Trophoblast cell (in vitro differentiated cells and primary cell): ENCODE measurements around the gene EFNA4. TPM values are rescaled to one million over a fixed set of nuclear protein-coding genes. Genes with fewer than 3 reads are reported as not detected.

Experiments used
- DNase-seq, 2 donors: peaks; one replicate each; pipeline ENCODE4 v3.0.0-alpha.2; 2016
- H2AFZ ChIP-seq: 2 replicates; pipeline ENCODE4 v1.6.1; 2013; ENCODE audit warnings: low read length, moderate library complexity, mild to moderate bottlenecking; ENCODE audit not compliant: insufficient read depth, poor library complexity
- H2AK5ac ChIP-seq: 2 replicates; pipeline ENCODE4 v1.6.1; 2013; ENCODE audit warnings: mild to moderate bottlenecking, low read length
- H2BK120ac ChIP-seq: 2 replicates; pipeline ENCODE4 v1.6.1; 2013; ENCODE audit warnings: low read length, mild to moderate bottlenecking, moderate library complexity; ENCODE audit not compliant: insufficient read depth, poor library complexity
- H2BK12ac ChIP-seq: 2 replicates; pipeline ENCODE4 v1.6.1; 2013; ENCODE audit warnings: mild to moderate bottlenecking, low read length, moderate library complexity
- H2BK5ac ChIP-seq: 2 replicates; pipeline ENCODE4 v1.6.1; 2013; ENCODE audit warnings: low read length, low read depth, moderate library complexity, mild to moderate bottlenecking; ENCODE audit not compliant: poor library complexity
- H3K14ac ChIP-seq: 2 replicates; pipeline ENCODE4 v1.6.1; 2013; ENCODE audit warnings: mild to moderate bottlenecking, low read length
- H3K18ac ChIP-seq: 2 replicates; pipeline ENCODE4 v1.6.1; 2013; ENCODE audit warnings: mild to moderate bottlenecking, low read length
- H3K23ac ChIP-seq: 2 replicates; pipeline ENCODE4 v1.6.1; 2013; ENCODE audit warnings: low read length
- H3K27ac ChIP-seq: 2 replicates; pipeline ENCODE4 v1.5.1; 2013; ENCODE audit warnings: low read depth, mild to moderate bottlenecking, inconsistent platforms, low read length, moderate library complexity
- H3K27me3 ChIP-seq: 2 replicates; pipeline ENCODE4 v1.6.1; 2013; ENCODE audit warnings: inconsistent platforms, mild to moderate bottlenecking, low read length, moderate library complexity; ENCODE audit not compliant: insufficient read depth
- H3K36me3 ChIP-seq, 2 experiments: 1 replicate in 1 of 2; 2 replicates in 1 of 2; pipeline ENCODE4 v1.6.1; 2013; ENCODE audit warnings: low read length in 2 of 2, mild to moderate bottlenecking in 2 of 2, moderate library complexity in 1 of 2; ENCODE audit not compliant: insufficient read depth in 2 of 2, control insufficient read depth in 1 of 2
- H3K4ac ChIP-seq: 2 replicates; pipeline ENCODE4 v1.6.1; 2013; ENCODE audit warnings: low read depth, mild to moderate bottlenecking, low read length, moderate library complexity
- H3K4me1 ChIP-seq, 2 experiments: 1 replicate in 1 of 2; 2 replicates in 1 of 2; pipeline ENCODE4 v1.6.1; 2013; ENCODE audit warnings: low read length in 2 of 2, mild to moderate bottlenecking in 2 of 2, moderate library complexity in 1 of 2; ENCODE audit not compliant: insufficient read depth in 2 of 2, control insufficient read depth in 1 of 2
- H3K4me2 ChIP-seq: 2 replicates; pipeline ENCODE4 v1.6.1; 2013; ENCODE audit warnings: inconsistent platforms, mild to moderate bottlenecking, low read length, moderate library complexity
- H3K4me3 ChIP-seq: 2 replicates; pipeline ENCODE4 v1.5.1; 2013; ENCODE audit warnings: mild to moderate bottlenecking, low read depth, low read length, inconsistent platforms
- H3K79me1 ChIP-seq: one replicate; pipeline ENCODE4 v1.6.1; 2013; ENCODE audit warnings: low read length
- H3K79me2 ChIP-seq: 2 replicates; pipeline ENCODE4 v1.6.1; 2013; ENCODE audit warnings: low read length, mild to moderate bottlenecking; ENCODE audit not compliant: control insufficient read depth, insufficient read depth, poor library complexity
- H3K9ac ChIP-seq: 2 replicates; pipeline ENCODE4 v1.6.1; 2013; ENCODE audit warnings: mild to moderate bottlenecking, low read length
- H3K9me3 ChIP-seq: 2 replicates; pipeline ENCODE4 v1.6.1; 2013; ENCODE audit warnings: low read depth, mild to moderate bottlenecking, control low read depth, inconsistent platforms, low read length; ENCODE audit not compliant: insufficient read depth
- H4K12ac ChIP-seq: 2 replicates; pipeline ENCODE4 v1.6.1; 2013; ENCODE audit warnings: low read depth, mild to moderate bottlenecking, low read length, moderate library complexity
- H4K8ac ChIP-seq: 2 replicates; pipeline ENCODE4 v1.6.1; 2013; ENCODE audit warnings: low read depth, mild to moderate bottlenecking, low read length, moderate library complexity
- H4K91ac ChIP-seq: one replicate; pipeline ENCODE4 v1.6.1; 2013; ENCODE audit warnings: low read depth, mild to moderate bottlenecking, low read length, moderate library complexity
- WGBS: extraction: QIAGEN DNeasy Blood & Tissue Kit; methylation state at CpG from one replicate; pipeline ENCODE4 v1.1.7; 2013; ENCODE audit warnings: missing lambda C conversion rate; ENCODE audit not compliant: insufficient read length, insufficient coverage; ENCODE audit errors: extremely low coverage; 5-methylcytosine and 5-hydroxymethylcytosine counted together
- polyA plus RNA-seq: library from polyadenylated mRNA; stranded (reverse); fragments of 200-250 nt; gene quantifications from 2 replicates; pipeline ENCODE4 v1.2.3, GENCODE V29; 2013

Gene EFNA4, protein sequence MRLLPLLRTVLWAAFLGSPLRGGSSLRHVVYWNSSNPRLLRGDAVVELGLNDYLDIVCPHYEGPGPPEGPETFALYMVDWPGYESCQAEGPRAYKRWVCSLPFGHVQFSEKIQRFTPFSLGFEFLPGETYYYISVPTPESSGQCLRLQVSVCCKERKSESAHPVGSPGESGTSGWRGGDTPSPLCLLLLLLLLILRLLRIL
- 16.4 and 16.6 TPM in 2 replicates for polyA plus RNA-seq

DNA sequence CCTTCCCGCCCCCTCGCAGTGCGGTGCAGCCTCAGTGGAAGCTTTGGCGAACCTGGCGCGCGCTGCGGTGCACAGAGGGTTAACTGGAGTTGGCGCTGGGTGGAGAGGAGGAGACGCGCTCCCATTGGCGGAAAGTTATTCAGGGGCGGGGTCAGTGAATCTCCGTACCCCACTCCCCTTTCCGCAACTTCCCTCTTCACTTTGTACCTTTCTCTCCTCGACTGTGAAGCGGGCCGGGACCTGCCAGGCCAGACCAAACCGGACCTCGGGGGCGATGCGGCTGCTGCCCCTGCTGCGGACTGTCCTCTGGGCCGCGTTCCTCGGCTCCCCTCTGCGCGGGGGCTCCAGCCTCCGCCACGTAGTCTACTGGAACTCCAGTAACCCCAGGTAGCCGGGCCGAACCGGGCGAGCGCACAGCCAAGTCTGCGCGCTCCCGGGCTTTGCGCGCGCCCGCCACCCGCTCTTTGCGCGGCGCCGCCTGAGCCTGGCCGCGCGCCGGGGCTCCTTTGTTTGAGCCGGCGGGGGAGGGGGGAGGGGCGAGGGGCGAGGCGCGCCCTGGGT is at the start of gene EFNA4:
TSS of gene EFNA4 (plus strand) at position 191 of the 561 bp plus-strand sequence. CDS start at position 275, 84 bp downstream.
- Histone ChIP-seq H3K9me3 (no peaks in the 10 kb centered on the region), H3K4me3 (peak within 1 kb of the TSS; percentile 95), H4K8ac (peak within 1 kb of the TSS; percentile 90), H3K79me1 (peaks cover 6% of the 10 kb centered on the region), H2BK12ac (no peak within 1 kb of the TSS), H3K79me2 (peaks cover 5% of the 10 kb centered on the region), H3K4me2 (peak within 1 kb of the TSS; percentile 77), H3K36me3 (peaks cover 12 to 16% of the 10 kb centered on the region in 2 experiments), H3K4me1 (peaks cover 7 to 12% of the 10 kb centered on the region in 2 experiments), H4K12ac (peak within 1 kb of the TSS; percentile 80), H3K27me3 (no peaks in the 10 kb centered on the region), H2AK5ac (peak within 1 kb of the TSS; percentile 26), H3K9ac (peak within 1 kb of the TSS; percentile 90), H2BK120ac (peak within 1 kb of the TSS; percentile 75), H3K14ac (peak within 1 kb of the TSS; percentile 90), H3K27ac (peak within 1 kb of the TSS; percentile 84), H3K4ac (peak within 1 kb of the TSS; percentile 82), H4K91ac (peak within 1 kb of the TSS; percentile 82), H3K23ac (no peak within 1 kb of the TSS), H2BK5ac (peak within 1 kb of the TSS; percentile 85), H3K18ac (peak within 1 kb of the TSS; percentile 95), H2AFZ (peak within 1 kb of the TSS; percentile 82)
- DNase-seq = peak; percentile 67 to 85
- WGBS = no CpG with 5 or more reads among the region's 57 CpGs

DNA sequence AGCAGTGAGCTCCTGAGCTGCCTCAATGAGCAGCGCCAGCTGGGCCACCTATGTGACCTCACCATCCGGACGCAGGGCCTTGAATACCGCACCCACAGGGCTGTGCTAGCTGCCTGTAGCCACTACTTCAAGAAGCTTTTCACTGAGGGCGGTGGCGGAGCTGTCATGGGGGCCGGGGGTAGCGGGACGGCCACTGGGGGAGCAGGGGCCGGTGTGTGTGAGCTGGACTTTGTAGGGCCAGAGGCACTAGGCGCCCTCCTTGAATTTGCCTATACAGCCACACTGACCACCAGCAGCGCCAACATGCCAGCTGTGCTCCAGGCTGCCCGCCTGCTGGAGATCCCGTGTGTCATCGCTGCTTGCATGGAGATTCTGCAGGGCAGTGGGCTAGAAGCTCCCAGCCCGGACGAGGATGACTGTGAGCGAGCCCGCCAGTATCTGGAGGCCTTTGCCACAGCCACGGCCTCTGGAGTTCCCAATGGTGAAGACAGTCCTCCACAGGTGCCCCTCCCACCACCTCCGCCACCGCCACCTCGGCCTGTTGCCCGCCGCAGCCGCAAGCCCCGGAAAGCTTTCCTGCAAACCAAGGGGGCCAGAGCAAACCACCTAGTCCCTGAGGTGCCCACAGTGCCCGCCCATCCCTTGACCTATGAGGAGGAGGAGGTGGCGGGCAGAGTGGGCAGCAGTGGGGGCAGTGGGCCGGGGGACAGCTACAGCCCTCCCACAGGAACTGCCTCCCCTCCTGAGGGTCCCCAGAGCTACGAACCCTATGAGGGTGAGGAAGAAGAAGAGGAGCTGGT is 48.6 kb upstream of the EFNA4 start:
- Histone ChIP-seq H3K4me2 (no peak overlapping the region), H3K18ac (no peak overlapping the region), H2AK5ac (no peak overlapping the region), H4K12ac (no peak overlapping the region), H4K8ac (no peak overlapping the region), H3K79me2 (no peaks in the 10 kb centered on the region), H2BK120ac (no peak overlapping the region), H3K27me3 (no peaks in the 10 kb centered on the region), H3K14ac (no peak overlapping the region), H3K9me3 (peaks cover 1% of the 10 kb centered on the region), H3K4ac (no peak overlapping the region), H3K9ac (no peak overlapping the region), H2AFZ (no peak overlapping the region), H3K79me1 (peaks cover 15% of the 10 kb centered on the region), H3K36me3 (peaks cover 31 to 32% of the 10 kb centered on the region in 2 experiments), H3K23ac (no peak overlapping the region), H3K4me1 (peaks cover 22 to 25% of the 10 kb centered on the region in 2 experiments), H3K4me3 (no peak overlapping the region), H2BK5ac (no peak overlapping the region), H3K27ac (no peak overlapping the region), H2BK12ac (no peak overlapping the region), H4K91ac (no peak overlapping the region)
- no peak for DNase-seq
- no CpG with 5 or more reads among the region's 31 CpGs for WGBS

DNA sequence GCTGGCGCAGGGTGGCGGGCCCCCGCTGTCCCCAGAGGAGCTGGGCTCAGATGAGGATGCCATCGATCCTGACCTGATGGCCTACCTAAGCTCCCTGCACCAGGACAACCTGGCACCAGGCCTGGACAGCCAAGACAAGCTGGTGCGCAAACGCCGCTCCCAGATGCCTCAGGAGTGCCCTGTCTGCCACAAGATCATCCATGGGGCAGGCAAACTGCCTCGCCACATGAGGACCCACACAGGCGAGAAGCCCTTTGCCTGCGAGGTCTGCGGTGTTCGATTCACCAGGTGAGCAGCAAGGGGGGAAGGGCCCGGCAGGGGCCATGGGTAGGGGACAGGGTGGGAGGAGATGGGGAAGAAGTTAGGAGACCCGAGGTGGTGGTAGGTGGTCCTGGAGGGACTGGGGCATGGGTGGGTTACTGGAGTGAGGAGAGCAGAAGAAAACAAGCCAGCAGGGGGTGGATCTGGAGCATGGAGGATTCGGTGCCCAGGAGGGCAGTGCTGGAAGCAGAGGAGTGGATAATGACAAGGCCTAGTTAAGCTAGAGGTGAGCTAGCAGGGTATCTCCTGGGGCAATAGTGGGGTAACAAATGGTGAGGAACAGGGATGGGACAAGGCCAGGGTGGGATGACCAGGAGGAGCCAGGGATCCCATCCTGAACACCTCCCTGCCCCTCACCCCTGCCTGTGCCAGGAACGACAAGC is 47.9 kb upstream of the EFNA4 start:
- Histone ChIP-seq H3K36me3 (peaks cover 31 to 32% of the 10 kb centered on the region in 2 experiments), H2BK5ac (no peak overlapping the region), H2AFZ (no peak overlapping the region), H3K4ac (no peak overlapping the region), H2AK5ac (no peak overlapping the region), H2BK120ac (no peak overlapping the region), H3K14ac (no peak overlapping the region), H4K12ac (peak overlapping the region; percentile 6), H3K23ac (no peak overlapping the region), H4K91ac (no peak overlapping the region), H3K18ac (no peak overlapping the region), H3K4me2 (no peak overlapping the region), H2BK12ac (peak overlapping the region; percentile 5), H4K8ac (no peak overlapping the region), H3K9ac (no peak overlapping the region), H3K4me1 (peaks cover 22 to 25% of the 10 kb centered on the region in 2 experiments), H3K27ac (no peak overlapping the region), H3K27me3 (no peaks in the 10 kb centered on the region), H3K79me2 (no peaks in the 10 kb centered on the region), H3K79me1 (peaks cover 15% of the 10 kb centered on the region), H3K4me3 (peak overlapping the region; percentile 20), H3K9me3 (peaks cover 1% of the 10 kb centered on the region)
- WGBS = no CpG with 5 or more reads among the region's 16 CpGs
- DNase-seq = no peak

DNA sequence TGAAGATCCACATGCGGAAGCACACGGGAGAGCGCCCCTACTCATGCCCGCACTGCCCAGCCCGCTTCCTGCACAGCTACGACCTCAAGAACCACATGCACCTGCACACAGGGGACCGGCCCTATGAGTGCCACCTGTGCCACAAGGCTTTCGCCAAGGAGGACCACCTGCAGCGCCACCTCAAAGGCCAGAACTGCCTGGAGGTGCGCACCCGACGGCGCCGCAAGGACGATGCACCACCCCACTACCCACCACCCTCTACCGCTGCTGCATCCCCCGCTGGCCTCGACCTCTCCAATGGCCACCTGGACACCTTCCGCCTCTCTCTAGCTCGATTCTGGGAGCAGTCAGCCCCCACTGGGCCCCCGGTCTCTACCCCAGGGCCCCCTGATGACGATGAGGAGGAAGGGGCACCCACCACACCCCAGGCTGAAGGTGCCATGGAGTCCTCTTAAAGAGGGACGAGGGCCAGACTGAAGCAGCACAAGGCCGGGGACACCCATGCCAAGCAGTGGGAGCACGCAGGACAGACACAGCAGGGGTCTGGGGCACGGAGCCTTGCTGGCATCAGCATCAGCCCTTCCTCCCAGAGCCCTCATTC is 47.2 kb upstream of the EFNA4 start:
- peaks cover 28 to 30% of the 10 kb centered on the region in 2 experiments for H3K36me3 ChIP-seq
- peak overlapping the region; percentile 50 for H3K4me2 ChIP-seq
- peaks cover 22 to 25% of the 10 kb centered on the region in 2 experiments for H3K4me1 ChIP-seq
- WGBS = no CpG with 5 or more reads among the region's 26 CpGs
- no peak overlapping the region for H4K8ac ChIP-seq
- H3K9ac ChIP-seq = no peak overlapping the region
- H3K27me3 ChIP-seq = no peaks in the 10 kb centered on the region
- no peak for DNase-seq
- peak overlapping the region; percentile 82 for H2BK5ac ChIP-seq
- no peak overlapping the region for H3K14ac ChIP-seq
- peak overlapping the region; percentile 12 for H2BK12ac ChIP-seq
- no peak overlapping the region for H3K23ac ChIP-seq
- peak overlapping the region; percentile 1 for H3K18ac ChIP-seq
- H3K4ac ChIP-seq = no peak overlapping the region
- H4K91ac ChIP-seq = peak overlapping the region; percentile 92
- no peaks in the 10 kb centered on the region for H3K79me2 ChIP-seq
- no peak overlapping the region for H2BK120ac ChIP-seq
- no peak overlapping the region for H4K12ac ChIP-seq
- peaks cover 1% of the 10 kb centered on the region for H3K9me3 ChIP-seq
- peak overlapping the region; percentile 16 for H2AK5ac ChIP-seq
- H2AFZ ChIP-seq = no peak overlapping the region
- H3K4me3 ChIP-seq = no peak overlapping the region
- H3K79me1 ChIP-seq = peaks cover 15% of the 10 kb centered on the region
- no peak overlapping the region for H3K27ac ChIP-seq
